Fibroblast of skin of right biceps (primary cell): Measurements from ENCODE around the gene RIPK1.
A peak's percentile ranks its signal among the peaks of the same experiment; 100 is the strongest.
"Not testable (repeated sequence)": the region's sequence is repeated elsewhere in the genome, so short reads cannot be mapped to it uniquely, and the experiment has no call there.

Experiments used
- DNase-seq: peaks from one replicate; pipeline ENCODE4 v3.0.0-alpha.2; 2013

RIPK1 gene

GRCh38 chr6:3046295-3046694 is 22.0 kb upstream of the RIPK1 start:
- peak; percentile 9 for DNase-seq

GRCh38 chr6:3048009-3048408 is 20.3 kb upstream of the RIPK1 start:
- DNase-seq = not testable (repeated sequence)

- no peak for DNase-seq
These were observed 15.6 kb upstream of the RIPK1 start for GRCh38 chr6:3052481-3053230.

- no peak for DNase-seq
These were observed 15.1 kb upstream of the RIPK1 start for GRCh38 chr6:3053231-3053508.

- DNase-seq = peak; percentile 55
These were observed 13.8 kb upstream of the RIPK1 start for GRCh38 chr6:3054229-3055157.

- DNase-seq = not testable (repeated sequence)
These were observed 13.2 kb upstream of the RIPK1 start for GRCh38 chr6:3055158-3055499.

GRCh38 chr6:3057063-3057770 is 11.1 kb upstream of the RIPK1 start:
- DNase-seq = peak; percentile 59

GRCh38 chr6:3058957-3059356 is 9.3 kb upstream of the RIPK1 start:
- no peak for DNase-seq

- not testable (repeated sequence) for DNase-seq
These were observed 8.2 kb upstream of the RIPK1 start for GRCh38 chr6:3060092-3060491.

- DNase-seq = peak; percentile 98
These were observed 6.8 kb upstream of the RIPK1 start for GRCh38 chr6:3061501-3061941.

GRCh38 chr6:3063340-3063732 is 5.0 kb upstream of the RIPK1 start:
- DNase-seq = not testable (repeated sequence)

GRCh38 chr6:3063733-3064700 is 4.3 kb upstream of the RIPK1 start:
- DNase-seq = peak; percentile 90

- no peak for DNase-seq
These were observed 3.3 kb downstream of the RIPK1 start for GRCh38 chr6:3071568-3071967.

- DNase-seq = no peak
These were observed 4.5 kb downstream of the RIPK1 start for GRCh38 chr6:3072798-3073197.

GRCh38 chr6:3073382-3073781 is 5.1 kb downstream of the RIPK1 start:
- DNase-seq = no peak

- no peak for DNase-seq
These were observed 7.4 kb downstream of the RIPK1 start for GRCh38 chr6:3075772-3076113.

GRCh38 chr6:3076320-3076719 is 8.0 kb downstream of the RIPK1 start:
- DNase-seq = no peak

GRCh38 chr6:3077430-3077829 is 9.1 kb downstream of the RIPK1 start:
- DNase-seq = no peak

GRCh38 chr6:3078952-3079351 is 10.7 kb downstream of the RIPK1 start:
- DNase-seq = not testable (repeated sequence)

GRCh38 chr6:3079682-3080081 is 11.4 kb downstream of the RIPK1 start:
- no peak for DNase-seq

GRCh38 chr6:3081960-3082359 is 13.7 kb downstream of the RIPK1 start:
- no peak for DNase-seq

GRCh38 chr6:3085074-3085473 is 16.8 kb downstream of the RIPK1 start:
- no peak for DNase-seq
